ENCODE data around the gene PPFIBP2.

Gene PPFIBP2

GRCh38 chr11:7513234-7514098, at the start of gene PPFIBP2:
Gene PPFIBP2 (plus strand): TSS chr11:7513999. CDS start chr11:7549476, 35,477 bp downstream.
- peak; percentile 94 for DNase-seq

GRCh38 chr11:7467652-7468051, 46.1 kb upstream of the PPFIBP2 start:
- DNase-seq: no peak

- no peak for DNase-seq
Observed at GRCh38 chr11:7469351-7469865, 44.4 kb upstream of the PPFIBP2 start.

- DNase-seq: no peak
Observed at GRCh38 chr11:7471071-7471470, 42.7 kb upstream of the PPFIBP2 start.

- no peak for DNase-seq
Observed at GRCh38 chr11:7473717-7474116, 40.1 kb upstream of the PPFIBP2 start.

- no peak for DNase-seq
Observed at GRCh38 chr11:7480113-7480512, 33.7 kb upstream of the PPFIBP2 start.

- DNase-seq: no peak
Observed at GRCh38 chr11:7484131-7484530, 29.7 kb upstream of the PPFIBP2 start.

- no peak for DNase-seq
Observed at GRCh38 chr11:7484645-7485044, 29.2 kb upstream of the PPFIBP2 start.

GRCh38 chr11:7485186-7486097, 28.4 kb upstream of the PPFIBP2 start, which contains the start of gene OLFML1:
Gene OLFML1 (plus strand): TSS chr11:7485506. CDS start chr11:7485876, 370 bp downstream.
- no peak for DNase-seq

GRCh38 chr11:7486098-7486780, 27.6 kb upstream of the PPFIBP2 start:
- DNase-seq: no peak

GRCh38 chr11:7486781-7487140, 27.0 kb upstream of the PPFIBP2 start:
- DNase-seq: no peak

GRCh38 chr11:7487360-7487759, 26.4 kb upstream of the PPFIBP2 start:
- DNase-seq: no peak

GRCh38 chr11:7488681-7489080, 25.1 kb upstream of the PPFIBP2 start:
- DNase-seq: no peak

- DNase-seq: no peak
Observed at GRCh38 chr11:7489376-7489775, 24.4 kb upstream of the PPFIBP2 start.

GRCh38 chr11:7490054-7490453, 23.7 kb upstream of the PPFIBP2 start:
- no peak for DNase-seq

- no peak for DNase-seq
Observed at GRCh38 chr11:7490535-7490934, 23.3 kb upstream of the PPFIBP2 start.

- no peak for DNase-seq
Observed at GRCh38 chr11:7492253-7492652, 21.5 kb upstream of the PPFIBP2 start.

GRCh38 chr11:7493670-7494069, 20.1 kb upstream of the PPFIBP2 start:
- DNase-seq: no peak

- no peak for DNase-seq
Observed at GRCh38 chr11:7494086-7494745, 19.6 kb upstream of the PPFIBP2 start.

GRCh38 chr11:7495882-7496551, 17.8 kb upstream of the PPFIBP2 start:
- no peak for DNase-seq

GRCh38 chr11:7498193-7498592, 15.6 kb upstream of the PPFIBP2 start:
- DNase-seq: no peak

GRCh38 chr11:7499081-7499480, 14.7 kb upstream of the PPFIBP2 start:
- DNase-seq: no peak

Measured in activated effector memory CD4-positive, alpha-beta T cell treated with anti-CD3 and anti-CD28 coated beads, Interleukin-2, amount 50 U/mL, for 16 hours (primary cell).